HG02623 (cell line): ENCODE measurements around the gene USF2.
"Not testable (repeated sequence)": the region's sequence is repeated elsewhere in the genome, so short reads cannot be mapped to it uniquely, and the experiment has no call there.

Experiments
- ATAC-seq: cut with Tn5 transposase; IDR thresholded peaks from one replicate; pipeline ENCODE4 v1.9.1; 2021; ENCODE audit warnings: moderate library complexity; ENCODE audit not compliant: unreplicated experiment

Gene USF2

DNA sequence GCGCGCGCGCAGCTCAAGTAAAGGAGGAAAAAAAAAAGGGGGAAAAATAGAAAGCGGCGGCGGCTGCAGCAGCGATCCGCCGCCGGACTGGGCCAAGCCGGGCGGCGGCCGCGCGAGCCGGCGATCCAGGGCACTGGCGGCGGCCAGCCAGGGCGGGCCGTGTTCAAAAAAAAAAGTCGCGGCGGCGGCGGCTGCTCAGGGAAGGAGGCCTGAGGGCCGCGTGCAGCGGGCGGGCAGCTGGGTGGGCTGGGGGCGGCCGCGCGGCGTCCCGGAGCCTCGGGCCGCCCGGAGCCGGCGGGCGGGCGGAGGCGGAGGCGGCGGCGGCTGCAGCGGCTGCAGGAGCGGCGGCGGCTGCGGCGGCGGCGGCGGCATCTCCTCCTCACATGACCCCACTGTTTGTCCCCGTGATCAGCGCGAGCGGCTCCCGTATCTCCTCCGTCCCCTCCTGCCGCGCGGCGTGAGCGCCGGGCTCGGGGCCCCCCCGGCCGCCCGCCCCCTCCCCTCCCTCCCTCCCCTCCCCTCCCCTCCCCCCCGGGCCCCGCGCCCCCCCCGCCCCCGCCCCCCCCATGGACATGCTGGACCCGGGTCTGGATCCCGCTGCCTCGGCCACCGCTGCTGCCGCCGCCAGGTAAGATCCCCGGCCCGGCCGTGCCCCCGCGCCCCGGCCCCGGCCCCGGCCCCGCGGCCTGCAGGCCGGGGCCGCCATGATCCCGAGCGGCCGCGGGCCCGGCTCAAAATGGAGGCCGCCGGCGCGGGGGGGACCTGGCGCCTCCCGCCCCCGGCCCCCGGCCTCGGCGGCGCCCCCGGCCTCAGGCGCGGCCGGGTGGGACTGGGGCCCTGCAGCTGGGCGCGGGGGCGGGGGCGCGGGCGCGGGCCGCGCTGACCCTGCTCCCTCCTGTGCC lies at the start of gene USF2:
TSS of gene USF2 (plus strand) at position 427 of the 902 bp plus-strand sequence. CDS start at position 567, 140 bp downstream.
- peak; percentile 22 for ATAC-seq

- no peak for ATAC-seq
Measured at GRCh38 chr19:35219008-35219407, 49.8 kb upstream of the USF2 start.

GRCh38 chr19:35220315-35220921 lies 48.3 kb upstream of the USF2 start:
- no peak for ATAC-seq

- ATAC-seq: not testable (repeated sequence)
Measured at GRCh38 chr19:35220973-35221590, 47.7 kb upstream of the USF2 start.

- no peak for ATAC-seq
Measured at GRCh38 chr19:35222373-35223015, 46.3 kb upstream of the USF2 start.

GRCh38 chr19:35223084-35223790 lies 45.5 kb upstream of the USF2 start:
- no peak for ATAC-seq

DNA sequence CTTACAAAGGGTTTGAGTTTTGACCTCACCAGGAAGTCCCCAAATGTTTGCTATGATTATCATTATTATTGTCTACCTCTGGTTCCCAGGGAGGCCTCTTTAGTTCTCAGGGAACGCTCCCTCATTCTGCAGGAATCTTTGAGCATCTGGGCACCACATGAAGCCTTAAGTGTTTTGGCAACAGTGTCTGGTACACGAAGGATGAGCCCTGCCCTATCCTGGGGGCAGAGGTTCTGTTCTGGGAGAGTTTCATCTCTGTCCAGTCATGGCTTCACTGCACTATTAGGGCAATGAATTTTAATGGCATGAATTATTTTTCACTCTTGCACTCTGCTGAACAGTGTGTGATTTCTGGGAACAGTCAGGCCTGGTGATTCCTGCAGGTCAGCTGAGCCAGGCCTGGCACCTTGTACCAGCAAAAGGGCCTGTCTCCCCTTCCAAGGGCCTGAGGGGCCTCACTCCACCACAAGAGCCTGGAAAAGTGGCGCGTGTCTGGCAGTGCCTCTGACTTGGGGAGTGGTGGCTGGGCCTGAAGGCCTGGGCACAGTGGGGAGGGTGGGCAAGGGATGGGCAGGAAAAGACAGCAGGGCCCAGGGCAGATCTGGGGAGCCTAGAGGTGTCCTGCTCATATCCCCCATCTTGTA lies 44.8 kb upstream of the USF2 start:
- no peak for ATAC-seq

GRCh38 chr19:35224681-35225571 lies 43.8 kb upstream of the USF2 start:
- ATAC-seq: no peak

DNA sequence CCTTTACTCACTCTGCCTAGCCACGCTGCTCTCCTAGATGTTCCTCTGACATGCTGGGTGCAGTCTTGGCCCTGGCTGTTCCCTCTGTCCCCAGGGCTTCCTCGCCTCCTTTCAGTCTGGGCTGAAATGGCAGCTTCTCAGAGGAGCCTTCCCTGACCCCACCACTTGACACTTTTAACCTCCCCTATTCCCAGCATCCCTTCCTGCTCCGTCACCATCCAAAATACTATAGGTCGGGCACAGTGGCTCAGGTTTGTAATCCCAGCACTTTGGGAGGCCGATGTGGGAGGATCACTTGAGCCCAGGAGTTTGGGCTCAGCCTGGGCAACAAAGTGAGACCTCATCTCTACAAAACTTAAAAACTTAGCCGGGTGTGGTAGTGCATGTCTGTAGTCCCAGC lies 42.8 kb upstream of the USF2 start:
- ATAC-seq: no peak

GRCh38 chr19:35226748-35227147 lies 42.0 kb upstream of the USF2 start:
- ATAC-seq: no peak

DNA sequence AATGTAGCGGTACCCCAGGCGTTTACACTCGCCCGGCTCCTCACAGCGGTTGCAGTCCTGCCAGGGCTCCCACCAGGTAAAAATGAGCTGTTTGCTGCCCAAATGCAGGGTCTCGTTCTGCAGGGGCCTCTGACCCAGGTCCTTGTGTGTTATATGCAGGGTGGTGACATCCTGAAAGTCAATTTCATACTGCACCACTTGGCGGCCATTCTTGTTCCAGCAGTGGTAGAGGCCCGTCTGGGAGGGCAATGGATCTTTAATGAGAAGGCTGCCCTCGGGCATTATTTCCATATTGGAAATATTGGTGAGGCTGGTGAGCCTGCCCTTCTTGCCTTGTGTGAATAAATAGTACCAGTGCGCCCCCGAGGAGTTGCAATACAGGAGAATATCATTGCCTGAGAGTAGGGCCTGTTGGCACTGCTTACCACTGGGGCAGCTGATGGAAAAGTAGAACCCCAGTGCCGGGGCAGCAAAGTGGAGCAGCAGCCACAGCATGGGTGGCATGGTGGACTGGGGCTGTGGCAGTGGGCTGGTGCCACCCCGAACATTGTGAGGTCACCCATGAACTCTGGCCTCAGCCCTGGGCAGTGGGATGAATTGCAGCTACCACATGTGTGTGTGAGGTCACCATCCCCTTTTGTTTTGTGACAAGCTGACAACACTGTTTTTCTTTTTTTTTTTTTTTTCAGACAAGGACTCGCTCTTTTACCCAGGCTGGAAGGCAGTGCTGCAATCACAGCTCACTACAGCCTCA lies 40.4 kb upstream of the USF2 start, which contains the start of gene FAM187B:
TSS of gene FAM187B (minus strand) at position 563 of the 754 bp plus-strand sequence. CDS start at position 504, 59 bp downstream.
- no peak for ATAC-seq

DNA sequence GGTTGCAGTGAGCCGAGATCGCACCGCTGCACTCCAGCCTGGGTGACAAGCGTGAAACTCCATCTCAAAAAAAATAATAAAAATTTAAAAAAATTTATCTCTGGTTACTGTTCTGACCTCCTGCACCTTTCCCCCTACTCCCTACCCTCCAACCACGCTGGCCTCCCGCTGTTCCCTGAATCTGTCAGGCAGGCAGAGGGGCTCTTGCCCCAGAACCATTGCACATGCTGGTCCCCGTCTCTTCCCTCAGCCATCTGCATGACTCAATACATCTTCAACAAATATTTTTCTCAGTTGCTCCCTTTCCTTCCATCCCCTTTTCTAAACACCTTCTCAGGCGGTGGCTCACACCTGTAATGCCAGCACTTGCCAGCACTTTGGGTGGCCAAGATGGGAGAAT lies 39.2 kb upstream of the USF2 start:
- no peak for ATAC-seq

- no peak for ATAC-seq
Measured at GRCh38 chr19:35231956-35232645, 36.7 kb upstream of the USF2 start.

GRCh38 chr19:35232912-35233311 lies 35.9 kb upstream of the USF2 start:
- no peak for ATAC-seq

GRCh38 chr19:35236638-35237400 lies 31.9 kb upstream of the USF2 start:
- no peak for ATAC-seq

DNA sequence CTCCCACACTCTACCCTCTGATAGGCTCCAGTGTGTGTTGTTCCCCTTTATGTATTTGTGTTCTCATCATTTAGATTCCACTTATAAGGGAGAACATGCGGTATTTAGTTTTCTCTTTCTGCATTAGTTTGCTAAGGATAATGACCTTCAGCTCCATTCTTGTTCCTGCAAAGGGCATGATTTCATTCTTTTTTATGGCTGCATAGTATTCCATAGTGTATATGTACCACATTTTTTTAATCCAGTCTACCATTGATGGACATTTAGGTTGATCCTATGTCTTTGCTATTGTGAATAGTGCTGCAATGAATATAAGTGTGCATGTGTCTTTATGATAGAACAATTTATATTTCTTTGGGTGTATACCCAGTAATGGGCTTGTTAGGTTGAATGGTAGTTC lies 29.2 kb upstream of the USF2 start:
- ATAC-seq: not testable (repeated sequence)

DNA sequence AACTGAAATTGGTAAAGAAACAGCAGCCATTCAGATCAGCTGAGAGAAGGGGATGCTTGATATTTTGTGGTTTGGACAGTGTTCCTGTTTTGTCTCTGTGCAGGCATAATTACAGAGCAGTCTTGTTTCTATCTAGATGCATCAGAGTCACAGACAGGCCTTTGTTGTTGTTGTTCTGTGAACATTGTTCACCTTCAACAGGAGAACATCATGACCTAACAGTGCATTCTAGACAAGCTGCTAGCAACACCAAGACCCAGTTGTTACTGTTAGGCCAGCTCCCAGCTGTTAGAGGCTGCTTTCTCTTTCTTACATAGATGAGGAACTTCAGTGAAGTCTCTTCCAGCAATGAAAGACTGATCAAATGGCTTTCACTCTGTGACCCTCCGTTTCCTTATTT lies 28.4 kb upstream of the USF2 start:
- ATAC-seq: no peak
